Glutamatergic neuron (in vitro differentiated cells): ENCODE measurements around the gene RPL10. TPM values are rescaled to one million over a fixed set of nuclear protein-coding genes. Genes with fewer than 3 reads are reported as not detected.

Source experiments
- DNase-seq: peaks from one replicate; pipeline ENCODE4 v3.0.0; 2022
- H3K27ac Mint-ChIP-seq: one replicate; pipeline ENCODE4 v1.8.0; 2020; ENCODE audit warnings: mild to moderate bottlenecking, mixed read lengths, inconsistent platforms; ENCODE audit not compliant: unreplicated experiment
- H3K27me3 Mint-ChIP-seq: one replicate; pipeline ENCODE4 v1.8.0; 2020; ENCODE audit warnings: mild to moderate bottlenecking, moderate library complexity, mixed read lengths, inconsistent platforms; ENCODE audit not compliant: unreplicated experiment
- H3K36me3 Mint-ChIP-seq: one replicate; pipeline ENCODE4 v1.8.0; 2020; ENCODE audit warnings: mild to moderate bottlenecking, mixed read lengths, inconsistent platforms; ENCODE audit not compliant: unreplicated experiment
- H3K4me1 Mint-ChIP-seq: one replicate; pipeline ENCODE4 v1.8.0; 2020; ENCODE audit warnings: mild to moderate bottlenecking, low read depth, mixed read lengths, inconsistent platforms; ENCODE audit not compliant: unreplicated experiment
- H3K4me3 Mint-ChIP-seq: one replicate; pipeline ENCODE4 v1.8.0; 2020; ENCODE audit warnings: mild to moderate bottlenecking, mixed read lengths, inconsistent platforms; ENCODE audit not compliant: unreplicated experiment
- H3K9me3 Mint-ChIP-seq: one replicate; pipeline ENCODE4 v1.8.0; 2020; ENCODE audit warnings: mild to moderate bottlenecking, moderate library complexity, mixed read lengths, inconsistent platforms; ENCODE audit not compliant: unreplicated experiment
- total RNA-seq: library from RNA; stranded (reverse); fragmentation: NEBNext Ultra II Directional; extraction: Animal tissue kit (Norgen Biotek cat#: 25700); gene quantifications from one replicate; pipeline ENCODE4 v1.2.1, GENCODE V29; 2021; ENCODE audit not compliant: unreplicated experiment
- TF ChIP-seq, protein P1 (sequence below): fragments of 200-600 bp; sonication (generic); IDR thresholded peaks from one replicate; pipeline ENCODE4 v1.5.0; 2021; ENCODE audit not compliant: partially characterized antibody, unreplicated experiment

RPL10 gene
- total RNA-seq, 1 donor from 2014 or later, result 1,779 TPM

DNA sequence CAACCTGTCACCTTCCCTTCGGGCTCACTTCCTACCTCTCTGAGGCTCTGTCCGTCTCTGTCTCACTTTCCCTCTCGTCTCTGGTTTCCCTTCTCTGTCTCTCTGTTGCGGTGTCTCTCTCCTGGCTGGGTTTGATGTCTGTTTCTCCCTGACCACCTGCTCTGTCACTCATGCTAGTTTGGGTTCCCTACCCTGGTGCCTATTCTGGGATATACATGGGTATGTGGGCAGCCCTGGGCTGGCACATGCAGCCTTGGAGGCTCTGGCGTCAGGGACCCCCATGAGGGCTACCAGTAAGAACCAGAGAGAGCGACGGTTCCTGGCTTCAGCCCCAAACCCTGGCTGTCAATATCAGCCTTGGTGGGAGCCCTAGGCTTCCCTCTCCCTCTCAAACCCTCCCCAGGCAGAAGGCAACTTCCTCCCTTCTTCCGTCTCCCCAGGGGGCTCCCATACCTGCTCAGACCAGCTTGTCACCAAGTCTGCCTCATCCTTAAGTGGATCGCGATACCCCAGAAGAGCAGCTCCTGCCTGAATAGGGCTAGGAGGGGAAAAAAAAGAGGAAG lies 10.6 kb downstream of the RPL10 start:
- Mint-ChIP-seq H3K4me3 (peak overlapping the region; percentile 61), H3K4me1 (no peaks in the 10 kb centered on the region), H3K27ac (no peak overlapping the region), H3K36me3 (no peaks in the 10 kb centered on the region), H3K9me3 (peaks cover 1% of the 10 kb centered on the region), H3K27me3 (peaks cover 3% of the 10 kb centered on the region)
- no peak for DNase-seq
- TF ChIP-seq, protein P1, sequence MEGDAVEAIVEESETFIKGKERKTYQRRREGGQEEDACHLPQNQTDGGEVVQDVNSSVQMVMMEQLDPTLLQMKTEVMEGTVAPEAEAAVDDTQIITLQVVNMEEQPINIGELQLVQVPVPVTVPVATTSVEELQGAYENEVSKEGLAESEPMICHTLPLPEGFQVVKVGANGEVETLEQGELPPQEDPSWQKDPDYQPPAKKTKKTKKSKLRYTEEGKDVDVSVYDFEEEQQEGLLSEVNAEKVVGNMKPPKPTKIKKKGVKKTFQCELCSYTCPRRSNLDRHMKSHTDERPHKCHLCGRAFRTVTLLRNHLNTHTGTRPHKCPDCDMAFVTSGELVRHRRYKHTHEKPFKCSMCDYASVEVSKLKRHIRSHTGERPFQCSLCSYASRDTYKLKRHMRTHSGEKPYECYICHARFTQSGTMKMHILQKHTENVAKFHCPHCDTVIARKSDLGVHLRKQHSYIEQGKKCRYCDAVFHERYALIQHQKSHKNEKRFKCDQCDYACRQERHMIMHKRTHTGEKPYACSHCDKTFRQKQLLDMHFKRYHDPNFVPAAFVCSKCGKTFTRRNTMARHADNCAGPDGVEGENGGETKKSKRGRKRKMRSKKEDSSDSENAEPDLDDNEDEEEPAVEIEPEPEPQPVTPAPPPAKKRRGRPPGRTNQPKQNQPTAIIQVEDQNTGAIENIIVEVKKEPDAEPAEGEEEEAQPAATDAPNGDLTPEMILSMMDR, result no peak

DNA sequence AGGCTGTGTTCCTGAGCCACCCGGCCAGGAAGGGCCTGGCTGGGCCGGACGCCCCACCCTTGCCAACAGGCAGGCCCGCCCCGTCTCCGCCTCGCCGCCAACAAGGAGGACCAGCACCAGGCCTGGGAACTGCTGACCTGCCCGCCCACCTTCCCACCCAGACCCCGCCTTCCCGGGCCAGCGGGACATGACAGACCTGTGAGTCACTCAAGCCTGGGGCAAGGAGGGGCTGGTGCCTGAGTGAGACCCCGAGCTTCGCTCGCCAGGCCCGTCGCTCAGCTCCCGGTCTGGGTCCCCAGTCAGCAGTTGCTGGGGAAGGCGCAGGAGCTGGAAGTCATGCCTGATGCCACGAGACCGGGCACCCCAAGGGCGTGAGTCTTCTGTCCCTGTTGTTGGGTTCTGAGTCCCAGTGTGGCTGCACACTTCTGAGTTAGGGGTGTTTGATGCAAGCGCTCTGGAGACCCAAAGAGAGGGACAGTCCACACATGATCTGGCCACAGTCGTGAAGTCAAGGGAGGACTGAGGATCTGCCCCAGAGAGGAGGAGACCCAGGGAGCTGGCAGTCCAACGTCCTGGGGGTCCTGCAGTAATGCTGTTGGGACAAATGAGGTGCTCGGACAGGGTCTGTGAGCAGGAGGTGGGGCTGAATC lies 11.2 kb downstream of the RPL10 start, which contains the start of gene DNASE1L1:
Gene DNASE1L1, minus strand, starts transcription at position 33 of the 650 bp plus-strand sequence. CDS start 3,686 bp downstream, outside the sequence.
- Mint-ChIP-seq H3K4me1 (no peaks in the 10 kb centered on the region), H3K27ac (peak within 1 kb of the TSS; percentile 79), H3K9me3 (peaks cover 1% of the 10 kb centered on the region), H3K36me3 (no peaks in the 10 kb centered on the region), H3K27me3 (peaks cover 3% of the 10 kb centered on the region), H3K4me3 (peak within 1 kb of the TSS; percentile 78)
- TF ChIP-seq, protein P1, result no peak
- peak; percentile 68 for DNase-seq

DNA sequence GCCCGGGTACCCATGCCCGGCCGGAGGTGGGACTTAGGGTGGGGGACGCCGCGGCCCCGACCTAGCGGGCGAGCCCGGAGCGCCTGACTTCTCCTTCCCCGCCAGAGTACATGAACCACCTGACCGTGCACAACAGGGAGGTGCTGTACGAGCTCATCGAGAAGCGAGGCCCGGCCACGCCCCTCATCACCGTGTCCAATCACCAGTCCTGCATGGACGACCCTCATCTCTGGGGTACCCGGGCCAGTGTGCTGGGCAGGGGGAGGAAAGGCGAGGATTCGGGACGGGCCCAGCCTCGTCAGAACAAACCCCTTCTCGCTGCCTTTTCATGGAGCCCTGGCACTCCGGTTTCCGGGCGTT lies 13.8 kb downstream of the RPL10 start:
- H3K9me3 Mint-ChIP-seq, result peaks cover 1% of the 10 kb centered on the region
- H3K27ac Mint-ChIP-seq, result no peak overlapping the region
- H3K36me3 Mint-ChIP-seq, result no peaks in the 10 kb centered on the region
- peak overlapping the region; percentile 81 for H3K4me3 Mint-ChIP-seq
- H3K4me1 Mint-ChIP-seq, result peaks cover under 1% of the 10 kb centered on the region
- peaks cover 3% of the 10 kb centered on the region for H3K27me3 Mint-ChIP-seq
- DNase-seq, result peak; percentile 70
- TF ChIP-seq, protein P1, result no peak

DNA sequence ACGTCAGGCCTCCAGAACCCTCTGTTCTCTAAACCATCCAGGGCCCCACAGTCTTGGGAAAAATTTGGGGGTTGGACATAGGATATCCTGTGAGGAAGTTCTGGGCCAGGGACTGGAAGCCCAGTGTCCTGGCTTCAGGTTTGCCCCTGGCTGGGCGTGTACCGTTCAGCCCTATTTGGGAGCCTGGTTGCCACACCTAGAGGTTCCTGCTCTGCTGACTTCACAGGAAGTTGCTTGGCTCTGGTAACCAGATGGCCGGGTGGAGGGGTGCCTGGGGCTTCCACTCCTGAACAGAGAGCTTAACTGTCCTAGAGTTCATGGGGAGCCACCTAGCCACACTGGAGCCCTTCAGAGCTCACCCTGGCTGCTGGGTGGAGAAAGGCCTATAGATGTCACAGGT lies 14.3 kb downstream of the RPL10 start:
- Mint-ChIP-seq H3K9me3 (peaks cover 1% of the 10 kb centered on the region), H3K4me3 (no peak overlapping the region), H3K27me3 (peaks cover 3% of the 10 kb centered on the region), H3K36me3 (no peaks in the 10 kb centered on the region), H3K4me1 (peaks cover 4% of the 10 kb centered on the region), H3K27ac (no peak overlapping the region)
- TF ChIP-seq, protein P1, result no peak
- no peak for DNase-seq

DNA sequence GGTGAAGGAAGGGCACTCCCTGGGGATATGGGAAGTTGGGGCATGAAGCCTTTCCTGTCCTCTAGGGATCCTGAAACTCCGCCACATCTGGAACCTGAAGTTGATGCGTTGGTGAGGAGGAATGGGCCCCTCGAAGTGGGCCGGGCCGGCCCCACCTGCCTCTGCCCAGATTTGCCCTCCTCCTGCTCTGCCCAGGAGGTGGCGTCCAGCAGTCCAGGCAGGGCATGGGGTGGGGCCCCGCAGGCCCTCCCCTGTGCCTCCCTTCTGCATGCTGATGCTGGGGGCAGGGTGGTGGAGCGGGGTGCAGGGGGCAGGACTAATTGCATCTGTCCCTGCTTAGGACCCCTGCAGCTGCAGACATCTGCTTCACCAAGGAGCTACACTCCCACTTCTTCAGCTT lies 15.0 kb downstream of the RPL10 start:
- TF ChIP-seq, protein P1, result no peak
- peaks cover 4% of the 10 kb centered on the region for H3K4me1 Mint-ChIP-seq
- H3K36me3 Mint-ChIP-seq, result no peaks in the 10 kb centered on the region
- peaks cover 3% of the 10 kb centered on the region for H3K27me3 Mint-ChIP-seq
- peaks cover 1% of the 10 kb centered on the region for H3K9me3 Mint-ChIP-seq
- H3K27ac Mint-ChIP-seq, result no peak overlapping the region
- H3K4me3 Mint-ChIP-seq, result no peak overlapping the region
- DNase-seq, result no peak
